Naive thymus-derived CD4-positive, alpha-beta T cell (primary cell): Measurements from ENCODE around the gene ERICH2. TPM values are rescaled to one million over a fixed set of nuclear protein-coding genes. Genes with fewer than 3 reads are reported as not detected.

Experiments
- ATAC-seq: fragments of 150-1000 bp; cut with Tn5 transposase; 2 replicates; pipeline ENCODE4 v1.10.0; 2021; ENCODE audit warnings: mild to moderate bottlenecking, moderate library complexity
- CTCF ChIA-PET: fragments of 350-600 bp; sonication (Branson Sonifier 250); formaldehyde crosslinking; loops from one replicate; lab custom pipeline; 2021; ENCODE audit warnings: antibody characterized with exemption; lab: Charles Lee
- POLR2A ChIA-PET: fragments of 350-600 bp; sonication (Branson Sonifier 250); formaldehyde crosslinking; loops from one replicate; lab custom pipeline; 2021; ENCODE audit warnings: antibody characterized with exemption, inconsistent platforms; lab: Charles Lee
- DNase-seq, 9 donors: peaks; one replicate each; pipeline versions ENCODE4 v3.0.0 to v3.0.0-alpha.2; 2020 to 2022; ENCODE audit warnings: mixed read lengths in 1 of 9
- H3K27ac ChIP-seq: one replicate; pipeline ENCODE4 v1.7.0; 2013; ENCODE audit warnings: mild to moderate bottlenecking, low read depth, low read length, moderate library complexity
- H3K27me3 ChIP-seq, 2 donors: one replicate each; pipeline ENCODE4 v1.7.0; 2013; ENCODE audit warnings: low read length in 2 of 2, mild to moderate bottlenecking in 2 of 2, moderate library complexity in 2 of 2; ENCODE audit not compliant: control insufficient read depth in 2 of 2, insufficient read depth in 2 of 2
- H3K36me3 ChIP-seq, 3 experiments: 1 replicate in 2 of 3; 2 replicates in 1 of 3; pipeline ENCODE4 v1.7.0; 2013; ENCODE audit warnings: low read length in 3 of 3, mild to moderate bottlenecking in 3 of 3, moderate library complexity in 1 of 3; ENCODE audit not compliant: insufficient read depth in 3 of 3, control insufficient read depth in 2 of 3
- H3K4me1 ChIP-seq, 2 donors: one replicate each; pipeline ENCODE4 v1.7.0; 2013; ENCODE audit warnings: low read length in 2 of 2, mild to moderate bottlenecking in 2 of 2, moderate library complexity in 1 of 2; ENCODE audit not compliant: control insufficient read depth in 2 of 2, insufficient read depth in 2 of 2
- H3K4me3 ChIP-seq: 2 replicates; pipeline ENCODE4 v1.7.0; 2013; ENCODE audit warnings: mild to moderate bottlenecking, low read length
- H3K9me3 ChIP-seq, 3 experiments: 1 replicate in 2 of 3; 2 replicates in 1 of 3; pipeline ENCODE4 v1.7.0; 2013; ENCODE audit warnings: low read length in 3 of 3; ENCODE audit not compliant: control insufficient read depth in 2 of 3
- H3K27ac Mint-ChIP-seq, 9 donors: one replicate each; pipeline ENCODE4 v1.8.0; 2020 to 2022; ENCODE audit warnings: mixed read lengths in 9 of 9, mild to moderate bottlenecking in 8 of 9, moderate library complexity in 5 of 9, inconsistent platforms in 2 of 9
- H3K27me3 Mint-ChIP-seq, 5 donors: one replicate each; pipeline ENCODE4 v1.8.0; 2021 to 2022; ENCODE audit warnings: mixed read lengths in 5 of 5, mild to moderate bottlenecking in 1 of 5
- H3K36me3 Mint-ChIP-seq, 5 donors: one replicate each; pipeline ENCODE4 v1.8.0; 2020 to 2022; ENCODE audit warnings: mixed read lengths in 5 of 5, mild to moderate bottlenecking in 3 of 5, inconsistent platforms in 1 of 5
- H3K4me1 Mint-ChIP-seq, 7 donors: one replicate each; pipeline ENCODE4 v1.8.0; 2020 to 2022; ENCODE audit warnings: mixed read lengths in 7 of 7, mild to moderate bottlenecking in 3 of 7, inconsistent platforms in 1 of 7
- H3K4me3 Mint-ChIP-seq, 10 donors: one replicate each; pipeline ENCODE4 v1.8.0; 2020 to 2022; ENCODE audit warnings: mild to moderate bottlenecking in 10 of 10, mixed read lengths in 10 of 10, moderate library complexity in 6 of 10, inconsistent platforms in 2 of 10
- H3K9me3 Mint-ChIP-seq, 11 donors: one replicate each; pipeline ENCODE4 v1.8.0; 2020 to 2022; ENCODE audit warnings: mixed read lengths in 11 of 11, mild to moderate bottlenecking in 4 of 11, inconsistent platforms in 1 of 11, moderate library complexity in 1 of 11
- intact Hi-C, 2 donors: fragments of 100-400 bp; cut with micrococcal nuclease; formaldehyde crosslinking; loops; one replicate each; pipeline ENCODE4 v1.15.1; 2023
- polyA plus RNA-seq, 2 donors: library from polyadenylated mRNA; unstranded; fragments of 300-500 nt; fragmentation: Illumina TruSeq; gene quantifications; one replicate each; pipeline ENCODE4 v1.2.3, GENCODE V29; 2021
- total RNA-seq, 6 experiments: library from RNA in 5 of 6; stranded (reverse) in 5 of 6; gene quantifications; 1 replicate in 5 of 6; 2 replicates in 1 of 6; pipeline ENCODE4 v1.2.3 and lab custom pipeline; 2021 to 2026

Gene ERICH2
- total and polyA plus RNA-seq, 7 experiments from 2014 or later = not detected

GRCh38 chr2:170821531-170822289, 51.5 kb downstream of the ERICH2 start:
- H3K27ac ChIP-seq = no peak overlapping the region
- peak overlapping the region in 1 of 9 donors; percentile 46 for H3K27ac Mint-ChIP-seq
- H3K4me3 ChIP-seq = peak overlapping the region; percentile 57
- CTCF ChIA-PET = interaction anchor here (0.6 to 1.4 kb wide), 2 partner anchors 9 to 107 kb away, joined by 3 read pairs; partner anchors contain the start of gene SP5
- H3K36me3 Mint-ChIP-seq = peaks cover 0 to 7% (median 0%) of the 10 kb centered on the region in 5 donors
- peaks cover 0 to 3% (median 0%) of the 10 kb centered on the region in 11 donors for H3K9me3 Mint-ChIP-seq
- DNase-seq (peak in 1 of 9 donors; percentile 18), ATAC-seq (no peak)
- peak overlapping the region; percentile 77 to 94 (median 84) for H3K4me3 Mint-ChIP-seq
- no peaks in the 10 kb centered on the region for H3K9me3 ChIP-seq
- intact Hi-C loops = loop anchor here (2.0 to 5.0 kb wide), 3 partner anchors 51 to 1276 kb away; no protein-coding TSS in a partner anchor
- POLR2A ChIA-PET = no interaction called here
- peaks cover 74 to 90% (median 85%) of the 10 kb centered on the region in 5 donors for H3K27me3 Mint-ChIP-seq
- H3K27me3 ChIP-seq = peaks cover 21 to 33% of the 10 kb centered on the region in 2 donors
- H3K4me1 ChIP-seq = peaks cover 39 to 47% of the 10 kb centered on the region in 2 donors
- no peaks in the 10 kb centered on the region for H3K36me3 ChIP-seq
- peaks cover 25 to 71% (median 49%) of the 10 kb centered on the region in 7 donors for H3K4me1 Mint-ChIP-seq

DNA sequence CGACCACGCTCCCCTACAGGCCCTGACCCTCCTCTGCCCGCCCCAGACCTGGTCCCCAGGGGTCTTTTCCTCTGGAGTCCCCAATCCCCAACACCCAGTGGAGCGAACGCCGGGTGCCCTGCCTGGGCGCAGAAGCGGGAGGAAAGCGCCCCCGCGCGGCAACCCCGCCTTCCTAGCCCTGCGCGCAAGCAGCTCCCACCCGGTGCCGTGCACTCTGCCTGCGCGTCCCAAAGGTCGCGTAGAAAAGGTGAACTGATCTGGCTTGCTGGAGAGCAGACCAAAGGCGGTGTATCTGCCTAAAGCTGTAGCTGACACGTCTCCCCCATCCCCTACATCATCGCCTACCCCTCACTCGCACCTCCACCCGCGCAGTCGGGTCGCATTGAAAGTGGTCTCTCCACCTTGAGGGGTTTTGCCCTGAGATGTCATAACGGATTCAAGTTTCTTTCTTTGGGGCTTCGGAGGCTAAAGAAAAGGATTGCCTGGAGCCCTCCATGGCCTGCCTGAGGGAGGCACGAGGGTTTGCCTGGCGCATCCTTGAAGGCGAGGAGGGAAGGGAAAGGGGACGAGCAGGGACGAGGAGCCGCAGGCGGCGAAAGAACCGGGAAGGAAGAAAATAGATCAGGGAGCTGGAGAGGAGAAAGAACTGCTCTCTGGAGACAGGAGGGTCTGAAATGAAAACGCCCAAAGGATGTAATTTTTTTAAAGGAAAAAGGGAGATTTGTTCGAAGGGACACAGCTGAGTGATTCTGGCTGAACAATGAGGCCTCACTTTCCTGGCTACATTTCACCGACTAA, 52.3 kb downstream of the ERICH2 start:
- Mint-ChIP-seq H3K27ac (peak overlapping the region in 1 of 9 donors; percentile 14), H3K9me3 (peaks cover 0 to 3% (median 0%) of the 10 kb centered on the region in 11 donors), H3K36me3 (peaks cover 0 to 7% (median 0%) of the 10 kb centered on the region in 5 donors), H3K4me1 (peaks cover 25 to 63% (median 47%) of the 10 kb centered on the region in 7 donors), H3K4me3 (peak overlapping the region; percentile 54 to 94 (median 81)), H3K27me3 (peaks cover 82 to 89% (median 88%) of the 10 kb centered on the region in 5 donors)
- ATAC-seq (peak; percentile 43), DNase-seq (peak in 4 of 9 donors; percentile 22 to 52 (median 35))
- CTCF ChIA-PET = interaction anchor here (0.6 to 1.4 kb wide), 2 partner anchors 9 to 107 kb away, joined by 3 read pairs; partner anchors contain the start of gene SP5
- Histone ChIP-seq H3K4me3 (peak overlapping the region; percentile 57), H3K9me3 (no peaks in the 10 kb centered on the region), H3K36me3 (no peaks in the 10 kb centered on the region), H3K4me1 (peaks cover 35 to 47% of the 10 kb centered on the region in 2 donors), H3K27ac (no peak overlapping the region), H3K27me3 (peaks cover 21 to 33% of the 10 kb centered on the region in 2 donors)
- intact Hi-C loops = loop anchor here (5.0 kb wide), 2 partner anchors 315 to 1275 kb away; no protein-coding TSS in a partner anchor
- POLR2A ChIA-PET = no interaction called here

DNA sequence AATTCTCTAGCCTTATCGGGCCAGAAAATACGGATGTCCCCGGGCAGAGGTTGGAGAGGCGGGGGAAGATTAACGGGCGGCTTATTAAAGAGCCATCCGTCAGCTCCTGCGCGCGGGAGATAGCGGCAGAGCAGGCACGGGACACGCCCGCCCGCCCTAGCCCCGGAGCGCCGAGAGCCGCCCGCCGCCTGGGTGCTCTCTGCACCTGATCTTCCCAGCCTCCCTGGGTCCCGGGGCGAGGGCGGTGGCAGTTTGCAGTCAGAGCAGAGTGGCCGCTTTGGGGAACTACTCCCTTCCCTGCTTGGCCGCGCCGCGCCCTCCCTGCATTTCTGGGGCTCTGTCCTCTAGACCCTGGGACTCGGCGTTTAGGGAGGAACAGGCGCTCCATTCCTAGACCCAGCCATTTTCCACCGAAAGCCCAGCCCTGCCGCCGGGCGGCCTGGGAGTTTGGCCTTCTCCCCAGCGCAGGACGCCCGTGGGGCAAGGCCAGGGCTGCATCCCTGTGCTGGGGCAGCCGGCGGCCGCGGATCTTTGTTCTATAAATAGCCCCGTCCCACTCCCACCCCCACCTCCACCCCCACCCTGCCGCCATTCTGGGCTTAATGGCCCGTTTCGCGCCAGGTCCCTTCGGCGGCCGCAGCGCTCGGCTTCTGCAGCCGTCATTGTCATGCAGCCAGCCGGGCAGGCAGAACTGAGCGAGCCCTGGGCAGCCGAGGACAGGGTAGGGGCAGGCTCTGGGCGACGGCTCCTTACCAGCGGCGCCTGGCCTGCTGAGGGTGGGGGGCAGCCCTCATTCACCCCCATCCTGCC, 53.1 kb downstream of the ERICH2 start:
- peak overlapping the region; percentile 6 for H3K4me3 ChIP-seq
- intact Hi-C loops = loop anchor here (5.0 kb wide), 2 partner anchors 316 to 1274 kb away; no protein-coding TSS in a partner anchor
- peaks cover 0 to 3% (median 0%) of the 10 kb centered on the region in 11 donors for H3K9me3 Mint-ChIP-seq
- peaks cover 31 to 42% of the 10 kb centered on the region in 2 donors for H3K4me1 ChIP-seq
- DNase-seq (peak in 1 of 9 donors; percentile 8), ATAC-seq (peak; percentile 16)
- no peaks in the 10 kb centered on the region for H3K36me3 ChIP-seq
- CTCF ChIA-PET = no interaction called here
- H3K27me3 ChIP-seq = peaks cover 21 to 33% of the 10 kb centered on the region in 2 donors
- H3K27ac Mint-ChIP-seq = no peak overlapping the region
- H3K27me3 Mint-ChIP-seq = peaks cover 80 to 89% (median 83%) of the 10 kb centered on the region in 5 donors
- peaks cover 24 to 56% (median 40%) of the 10 kb centered on the region in 7 donors for H3K4me1 Mint-ChIP-seq
- peak overlapping the region in 8 of 10 donors; percentile 70 to 94 (median 82) for H3K4me3 Mint-ChIP-seq
- POLR2A ChIA-PET = no interaction called here
- peaks cover 0 to 7% (median 0%) of the 10 kb centered on the region in 5 donors for H3K36me3 Mint-ChIP-seq
- H3K27ac ChIP-seq = no peak overlapping the region
- no peaks in the 10 kb centered on the region for H3K9me3 ChIP-seq

- intact Hi-C loops = loop anchor here (5.0 kb wide), 2 partner anchors 317 to 1273 kb away; no protein-coding TSS in a partner anchor
- Mint-ChIP-seq H3K27ac (no peak overlapping the region), H3K9me3 (peaks cover 0 to 3% (median 0%) of the 10 kb centered on the region in 11 donors), H3K27me3 (peaks cover 74 to 89% (median 83%) of the 10 kb centered on the region in 5 donors), H3K4me3 (peak overlapping the region in 5 of 10 donors; percentile 1 to 60 (median 40)), H3K36me3 (peaks cover 0 to 7% (median 0%) of the 10 kb centered on the region in 5 donors), H3K4me1 (peaks cover 19 to 50% (median 34%) of the 10 kb centered on the region in 7 donors)
- no peak overlapping the region for H3K27ac ChIP-seq
- no peak for ATAC-seq
- H3K27me3 ChIP-seq = peaks cover 20 to 30% of the 10 kb centered on the region in 2 donors
- peaks cover 25 to 36% of the 10 kb centered on the region in 2 donors for H3K4me1 ChIP-seq
- H3K4me3 ChIP-seq = no peak overlapping the region
- POLR2A ChIA-PET = no interaction called here
- CTCF ChIA-PET = no interaction called here
- no peaks in the 10 kb centered on the region for H3K9me3 ChIP-seq
- DNase-seq = no peak
- H3K36me3 ChIP-seq = no peaks in the 10 kb centered on the region
Measured at GRCh38 chr2:170823898-170824215, 53.7 kb downstream of the ERICH2 start.

DNA sequence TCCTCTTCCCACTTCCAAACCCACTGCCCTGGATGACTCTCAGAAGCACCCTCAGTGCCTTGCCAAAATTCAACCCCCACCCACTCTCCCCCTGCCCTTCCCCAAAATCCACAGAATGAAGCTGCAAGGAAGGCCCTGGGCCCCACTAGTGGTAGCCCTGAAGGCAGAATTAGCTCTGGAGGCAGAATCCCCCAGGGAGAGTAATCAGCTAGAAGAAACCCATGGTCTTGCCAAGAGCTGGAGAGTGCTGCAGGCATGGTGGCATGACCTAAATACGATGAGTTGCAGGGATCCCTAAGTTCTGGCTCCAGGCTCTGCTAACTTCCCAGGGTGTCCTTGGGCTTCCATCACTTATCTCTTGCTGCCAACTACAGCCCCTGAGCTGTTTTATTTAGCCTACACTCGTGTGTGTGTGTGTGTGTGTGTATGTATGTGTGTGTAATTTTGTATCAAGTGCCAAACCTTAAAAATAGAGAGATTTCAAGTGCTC, 54.4 kb downstream of the ERICH2 start:
- Histone ChIP-seq H3K4me1 (peaks cover 24 to 34% of the 10 kb centered on the region in 2 donors), H3K27ac (no peak overlapping the region), H3K27me3 (peaks cover 16 to 25% of the 10 kb centered on the region in 2 donors), H3K9me3 (no peaks in the 10 kb centered on the region), H3K36me3 (no peaks in the 10 kb centered on the region), H3K4me3 (no peak overlapping the region)
- DNase-seq = no peak
- intact Hi-C loops = loop anchor here (5.0 kb wide), 2 partner anchors 317 to 1273 kb away; no protein-coding TSS in a partner anchor
- Mint-ChIP-seq H3K27me3 (peaks cover 71 to 89% (median 80%) of the 10 kb centered on the region in 5 donors), H3K9me3 (peaks cover 0 to 3% (median 0%) of the 10 kb centered on the region in 11 donors), H3K4me1 (peaks cover 18 to 43% (median 29%) of the 10 kb centered on the region in 7 donors), H3K36me3 (peaks cover 0 to 7% (median 0%) of the 10 kb centered on the region in 5 donors), H3K27ac (no peak overlapping the region), H3K4me3 (peak overlapping the region in 5 of 10 donors; percentile 32 to 75 (median 40))
- ATAC-seq = no peak
- POLR2A ChIA-PET = no interaction called here
- CTCF ChIA-PET = no interaction called here
